Activated CD8-positive, alpha-beta memory T cell treated with anti-CD3 and anti-CD28 coated beads for 1 hour (primary cell): Measurements from ENCODE around the gene CDKN2D.

Source experiments
- DNase-seq, 2 donors: peaks; one replicate each; pipeline ENCODE4 v3.0.0-alpha.2; 2020; ENCODE audit warnings: low read depth in 1 of 2; ENCODE audit errors: extremely low read depth in 1 of 2

CDKN2D gene

GRCh38 chr19:10523135-10523636 is 45.6 kb downstream of the CDKN2D start:
- DNase-seq = no peak

DNA sequence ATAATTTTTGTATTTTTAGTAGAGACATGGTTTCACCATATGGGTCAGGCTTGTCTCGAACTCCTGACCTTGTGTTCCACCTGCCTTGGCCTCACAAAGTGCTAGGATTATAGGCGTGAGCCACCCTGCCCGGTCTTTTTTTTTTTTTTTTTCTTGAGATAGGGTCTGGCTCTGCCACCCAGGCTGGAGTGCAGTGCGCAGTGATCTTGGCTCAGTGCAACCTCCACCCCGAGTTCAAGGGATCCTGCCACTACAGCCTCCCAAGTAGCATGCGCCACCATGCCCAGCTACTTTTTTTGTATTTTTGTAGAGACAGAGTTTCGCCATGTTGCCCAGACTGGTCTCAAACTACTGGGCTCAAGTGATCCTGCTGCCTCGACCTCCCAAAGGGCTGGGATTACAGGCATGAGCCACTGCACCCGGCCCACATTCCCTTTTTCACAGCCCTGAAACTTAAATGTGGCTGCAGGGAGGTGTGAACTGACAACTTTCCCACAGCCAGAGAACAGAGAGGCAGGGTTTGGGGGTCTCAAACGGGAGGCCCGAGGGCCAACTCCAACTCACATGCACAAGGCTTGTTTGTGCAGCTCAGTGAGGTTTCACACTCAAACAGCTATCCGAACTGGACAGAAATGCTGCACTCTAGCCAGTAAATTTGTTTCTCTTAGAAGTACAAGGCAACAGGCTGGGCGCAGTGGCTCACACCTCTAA is 47.2 kb downstream of the CDKN2D start:
- no peak for DNase-seq

DNA sequence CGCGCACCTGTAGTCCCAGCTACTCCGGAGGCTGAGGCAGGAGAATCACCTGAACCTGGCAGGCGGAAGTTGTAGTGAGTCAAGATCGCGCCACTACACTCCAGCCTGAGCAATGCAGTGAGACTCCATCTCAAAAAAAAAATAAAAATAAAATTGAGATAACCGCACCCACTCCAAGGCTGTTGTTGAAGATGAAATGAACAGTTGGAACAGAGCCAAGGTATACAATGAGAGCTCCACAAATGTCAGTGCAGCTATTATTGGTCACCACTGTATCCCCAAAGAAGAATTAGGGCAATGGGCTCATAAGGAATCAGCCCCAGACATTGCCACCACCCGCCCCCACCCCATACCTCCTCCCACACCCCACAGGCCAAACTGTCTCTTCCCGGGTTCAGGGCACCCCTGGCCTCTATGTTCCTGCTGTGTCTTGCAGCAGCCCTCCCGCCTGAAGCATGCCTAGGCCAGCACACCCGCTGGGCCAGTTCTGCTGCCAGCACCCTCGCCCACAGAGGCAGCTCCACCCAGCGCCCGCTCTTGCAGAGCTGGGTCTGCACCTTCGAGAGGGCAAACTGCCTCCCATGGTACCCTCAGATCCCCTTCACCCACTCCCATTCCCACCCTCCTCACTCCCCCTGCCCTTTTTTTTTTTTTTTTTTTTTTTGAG is 48.0 kb downstream of the CDKN2D start:
- no peak for DNase-seq

DNA sequence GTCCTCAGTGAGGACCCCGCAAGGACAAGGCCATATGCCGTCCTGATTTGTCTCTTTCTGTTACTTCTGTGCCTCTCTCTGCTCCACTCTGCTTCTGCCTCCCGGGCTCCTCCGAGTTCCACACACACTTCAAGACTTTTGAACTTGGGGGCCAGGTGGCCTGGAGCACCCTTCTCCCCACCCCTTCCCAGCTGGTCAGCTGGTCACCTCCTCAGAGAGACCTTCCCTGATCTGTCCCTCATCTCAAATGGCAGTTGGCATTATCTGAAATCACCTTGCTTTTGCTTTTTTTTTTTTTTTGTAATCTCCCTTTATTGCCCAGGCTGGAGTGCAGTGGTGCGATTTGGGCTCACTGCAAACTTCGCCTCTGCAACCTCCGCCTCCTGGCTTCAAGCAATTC is 49.4 kb downstream of the CDKN2D start:
- DNase-seq = no peak

- DNase-seq = no peak
Observed at GRCh38 chr19:10518444-10519361, 50.1 kb downstream of the CDKN2D start.

- DNase-seq = no peak
Observed at GRCh38 chr19:10517760-10518443, 50.9 kb downstream of the CDKN2D start.

DNA sequence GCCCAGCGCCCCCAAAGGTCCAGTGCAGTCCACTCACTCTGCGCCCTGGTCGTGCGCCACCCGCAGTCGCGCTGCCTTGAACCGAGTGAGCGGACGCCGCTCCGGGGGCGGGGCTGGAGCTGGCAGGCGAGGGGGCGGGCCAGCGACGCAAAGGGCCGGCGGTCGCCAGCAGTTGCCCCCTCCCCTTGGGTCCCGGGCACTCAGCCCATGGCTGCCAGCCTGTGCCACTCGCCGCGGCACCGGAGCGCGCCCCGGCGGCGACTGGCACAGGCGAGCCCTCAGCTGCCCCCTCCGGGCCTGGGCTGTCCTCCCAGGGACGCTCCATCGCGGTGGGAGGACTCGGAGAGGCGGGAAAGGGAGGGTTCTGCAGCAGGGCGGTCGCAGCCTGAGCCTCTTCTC is 51.4 kb downstream of the CDKN2D start, which contains the start of gene S1PR5:
Gene S1PR5, minus strand, starts transcription at position 87 of the 399 bp plus-strand sequence. CDS start 2,436 bp downstream, outside the sequence.
- DNase-seq = no peak

DNA sequence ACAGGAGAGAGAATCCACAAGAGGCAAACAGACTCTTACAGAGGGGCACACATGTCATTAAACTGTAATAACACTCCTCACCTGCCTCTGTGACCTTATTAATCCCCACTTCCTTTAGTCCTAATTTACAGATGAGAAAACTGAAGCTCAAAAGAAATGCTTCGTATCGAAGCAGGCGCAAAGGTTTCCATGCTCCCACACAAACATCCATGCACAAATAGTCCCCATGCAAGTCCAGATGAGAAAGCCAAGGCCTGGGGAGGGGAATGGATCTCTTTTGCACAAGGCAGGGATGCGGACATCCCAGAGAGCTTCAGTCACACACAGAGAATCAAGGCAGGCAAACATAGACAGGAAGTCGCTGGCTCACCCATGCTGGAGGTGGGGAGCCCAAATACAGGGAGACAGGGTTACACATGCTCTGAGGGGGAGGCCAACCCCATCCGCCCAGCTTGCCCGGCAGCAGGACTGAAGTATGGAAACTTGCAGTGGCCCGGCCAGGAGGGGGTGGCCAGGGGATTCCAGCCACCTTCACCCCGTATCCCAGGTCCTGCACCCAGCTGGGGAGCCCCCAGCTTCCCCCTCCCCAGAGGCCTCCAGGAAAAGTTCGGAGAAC is 52.0 kb downstream of the CDKN2D start:
- no peak for DNase-seq
